H54 (cell line): ENCODE measurements around the gene SCN11A.
"Not testable (repeated sequence)": the region's sequence is repeated elsewhere in the genome, so short reads cannot be mapped to it uniquely, and the experiment has no call there.

Experiments used
- DNase-seq: peaks from one replicate; pipeline ENCODE4 v3.0.0; 2011; ENCODE audit warnings: low spot score, mixed read lengths; ENCODE audit not compliant: insufficient read length
- FAIRE-seq: peaks from 3 replicates; lab custom pipeline; 2011; peaks lifted over from hg19 to GRCh38; lab: Jason Lieb, UNC
- POLR2A ChIP-seq: IDR thresholded peaks from 2 replicates; pipeline ENCODE4 v1.6.1; 2011; ENCODE audit warnings: low read depth, mild to moderate bottlenecking, low read length

The SCN11A gene

DNA sequence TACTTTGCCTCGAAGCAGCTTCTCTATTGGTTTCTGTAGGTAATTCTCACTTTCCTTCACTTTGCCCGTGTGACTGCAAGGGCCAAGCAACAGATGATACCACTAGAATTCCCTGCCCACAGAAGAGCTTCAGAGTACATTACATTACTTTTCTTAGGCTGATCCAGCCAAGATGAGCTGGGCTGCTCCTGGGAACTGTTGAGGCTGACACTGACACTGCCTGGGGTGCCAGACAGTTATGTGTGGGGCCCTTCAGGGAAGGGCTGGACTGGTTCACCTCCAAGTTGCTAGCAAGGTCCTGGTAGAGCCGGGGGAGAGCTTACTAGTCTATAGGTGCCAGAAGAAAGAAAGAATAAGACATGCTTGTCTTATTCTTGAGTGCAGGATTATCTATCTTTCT is 36.7 kb upstream of the SCN11A start:
- FAIRE-seq (no peak), DNase-seq (no peak)
- TF ChIP-seq POLR2A, result no peak

DNA sequence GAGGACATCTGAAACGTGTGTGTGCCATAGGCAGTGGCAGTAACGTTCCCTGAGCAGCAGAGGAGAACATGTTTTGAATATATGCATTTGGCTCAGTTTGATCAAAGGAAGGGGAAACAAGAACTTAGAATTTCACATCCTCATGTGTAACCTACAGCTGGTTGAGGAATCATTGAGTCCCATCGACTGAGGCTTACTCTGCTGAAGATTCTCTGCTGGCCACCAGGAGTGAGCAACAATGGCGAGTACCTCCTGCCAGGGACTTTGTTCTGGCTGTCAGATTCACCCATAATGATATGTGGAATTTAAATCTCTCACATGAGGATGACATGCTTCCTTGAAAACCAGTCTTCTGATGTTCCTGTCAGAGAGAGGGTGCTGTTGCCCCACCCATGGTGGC is 34.4 kb upstream of the SCN11A start:
- DNase-seq (no peak), FAIRE-seq (no peak)

DNA sequence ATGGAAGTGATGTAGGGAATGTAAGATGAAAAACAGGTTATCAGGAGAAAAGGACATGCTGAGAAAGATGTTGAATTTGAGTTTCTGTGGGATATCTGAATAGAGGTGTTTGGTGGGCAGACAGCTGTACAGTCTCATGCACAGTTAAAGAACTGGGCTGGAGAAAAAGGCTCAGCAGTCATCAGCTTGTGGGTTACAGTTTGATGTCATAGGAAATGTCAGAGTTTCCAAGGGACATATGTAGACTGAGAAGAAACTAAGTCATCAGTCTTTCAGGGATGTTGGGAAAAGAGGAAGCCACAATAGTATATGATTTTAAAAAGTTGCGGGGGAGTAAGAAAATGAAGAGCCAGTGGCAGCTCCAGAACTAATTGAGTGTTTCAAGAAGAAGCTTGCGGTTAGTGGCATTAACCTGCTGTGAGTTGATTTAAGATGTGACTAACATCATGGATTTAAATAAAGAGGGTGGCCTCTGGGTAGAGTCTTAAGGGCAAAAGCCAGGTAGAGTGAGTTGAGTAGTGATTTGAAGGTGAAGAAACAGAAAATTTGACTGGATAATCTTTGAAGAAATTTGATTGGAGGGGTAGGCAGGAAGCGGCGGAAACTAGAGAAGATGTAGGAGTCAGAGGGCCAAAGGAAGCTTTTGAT is 31.0 kb upstream of the SCN11A start:
- FAIRE-seq (no peak), DNase-seq (no peak)
- TF ChIP-seq POLR2A, result no peak

More for the DNA sequence above, 34.4 kb upstream of the SCN11A start:
- TF ChIP-seq POLR2A, result no peak

DNA sequence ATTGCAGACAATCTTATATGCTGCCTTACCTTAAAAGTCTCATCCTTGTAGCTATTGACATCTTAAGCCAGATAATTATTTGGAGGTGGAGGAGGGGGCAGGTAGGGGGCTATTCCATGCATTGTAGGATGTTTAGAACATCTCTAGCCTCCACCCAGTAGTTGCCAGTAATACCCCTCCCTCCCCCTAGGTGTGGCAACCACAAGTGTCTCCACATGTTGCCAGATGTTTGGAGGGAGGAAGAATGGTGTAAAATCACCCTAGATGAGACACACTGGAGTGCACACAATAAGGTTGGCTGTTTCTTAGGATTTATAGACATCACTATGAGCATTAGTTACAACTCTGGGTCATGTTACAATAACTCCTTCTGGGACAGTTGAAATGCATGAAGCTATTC is 28.3 kb upstream of the SCN11A start:
- TF ChIP-seq POLR2A, result no peak
- FAIRE-seq, result no peak
- DNase-seq, result no peak

DNA sequence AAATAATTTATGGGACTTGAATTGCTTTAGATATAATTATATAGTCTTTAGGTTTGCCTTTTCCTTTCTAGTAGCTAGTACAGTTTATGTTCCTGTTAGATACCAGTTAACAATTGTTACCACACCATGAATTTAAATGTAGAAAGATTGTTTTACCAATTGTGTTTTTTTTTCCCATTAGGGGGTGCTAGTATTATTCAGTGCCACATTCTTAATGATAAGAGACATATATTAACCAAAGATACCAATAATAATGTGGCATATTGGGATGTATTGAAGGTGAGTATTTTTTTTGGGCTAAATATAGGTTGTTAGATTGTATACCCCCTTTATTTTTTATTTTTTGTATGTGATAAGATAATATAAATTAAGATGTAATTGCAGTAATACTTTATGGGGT is 27.8 kb upstream of the SCN11A start:
- FAIRE-seq, result no peak
- no peak for DNase-seq
- no peak for TF ChIP-seq POLR2A

DNA sequence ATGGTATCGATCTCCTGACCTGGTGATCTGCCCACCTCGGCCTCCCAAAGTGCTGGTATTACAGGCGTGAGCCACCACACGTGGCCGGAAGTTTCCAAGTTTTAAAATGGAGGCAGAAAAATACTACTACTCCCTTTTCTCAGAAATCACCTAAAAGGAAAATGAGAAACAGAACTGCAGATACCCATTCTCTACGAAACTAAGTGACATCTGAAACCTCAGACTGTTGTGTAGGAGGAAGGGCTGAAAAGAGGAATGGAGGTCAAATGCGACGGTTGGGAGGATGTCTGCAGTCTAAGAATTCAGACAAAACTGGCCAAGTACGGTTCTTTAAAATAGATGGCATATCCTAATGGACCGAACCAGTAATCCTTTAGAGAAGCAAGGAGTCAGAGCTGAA is 24.2 kb upstream of the SCN11A start:
- FAIRE-seq, result no peak
- DNase-seq, result no peak
- no peak for TF ChIP-seq POLR2A

DNA sequence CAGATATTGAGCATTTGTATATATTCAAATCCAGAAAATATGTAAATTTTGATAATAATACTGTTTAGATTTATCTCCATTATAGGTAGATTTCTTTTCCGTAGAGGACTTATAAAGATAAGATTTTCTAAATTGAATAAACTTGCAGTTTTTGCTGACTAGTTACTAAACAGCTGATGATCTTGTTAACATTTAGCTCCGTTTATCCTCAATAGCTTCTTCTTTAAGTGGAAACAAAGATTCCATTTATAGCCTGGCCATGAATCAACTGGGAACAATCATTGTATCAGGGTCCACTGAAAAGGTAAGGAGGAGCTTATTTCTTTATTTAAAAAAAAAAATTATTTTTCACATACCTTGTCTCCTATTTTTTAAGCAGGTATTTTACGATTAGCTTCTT is 16.8 kb upstream of the SCN11A start:
- FAIRE-seq, result no peak
- no peak for TF ChIP-seq POLR2A

DNA sequence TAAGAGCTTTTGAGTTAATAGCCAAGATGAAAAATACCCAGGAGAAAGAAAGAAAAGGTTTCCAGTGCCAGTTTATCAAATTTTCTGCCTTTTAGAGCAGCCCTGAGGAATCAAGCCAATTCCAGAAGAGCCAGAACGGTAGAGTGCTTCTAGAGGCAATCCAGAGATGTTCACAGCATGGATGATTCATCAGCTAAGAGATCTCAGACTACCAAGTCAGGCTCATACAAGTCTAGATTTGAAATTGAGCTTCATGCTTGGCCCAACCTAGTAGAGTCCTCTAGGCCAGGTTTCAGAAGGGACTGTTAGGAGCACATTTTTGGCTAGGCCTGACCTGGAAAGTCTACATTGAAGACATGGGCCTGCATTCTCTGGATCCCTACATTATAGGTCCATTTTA is 15.5 kb upstream of the SCN11A start:
- DNase-seq (no peak), FAIRE-seq (no peak)
- no peak for TF ChIP-seq POLR2A

More for the DNA sequence above, 16.8 kb upstream of the SCN11A start:
- DNase-seq, result no peak

DNA sequence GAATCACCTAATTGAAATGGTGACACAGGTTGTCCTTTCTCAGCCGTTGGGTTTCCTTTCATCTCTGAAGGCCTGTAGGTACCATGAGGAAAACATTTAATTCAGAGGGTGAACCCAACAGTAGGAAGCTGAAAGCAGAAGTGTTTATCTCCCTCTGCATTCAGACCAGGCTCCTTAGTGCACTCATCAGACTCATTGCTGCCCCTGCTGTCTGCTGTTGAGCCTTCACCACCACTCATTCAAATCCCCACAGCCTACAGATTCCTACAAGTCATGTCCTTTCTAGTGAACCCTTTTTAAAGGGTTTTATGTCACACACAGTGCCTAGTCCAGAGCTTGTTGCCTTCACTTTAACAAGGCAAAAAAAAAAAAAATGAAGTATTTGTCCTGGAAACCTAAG is 13.5 kb upstream of the SCN11A start:
- no peak for TF ChIP-seq POLR2A
- FAIRE-seq (peak; percentile 69), DNase-seq (no peak)

DNA sequence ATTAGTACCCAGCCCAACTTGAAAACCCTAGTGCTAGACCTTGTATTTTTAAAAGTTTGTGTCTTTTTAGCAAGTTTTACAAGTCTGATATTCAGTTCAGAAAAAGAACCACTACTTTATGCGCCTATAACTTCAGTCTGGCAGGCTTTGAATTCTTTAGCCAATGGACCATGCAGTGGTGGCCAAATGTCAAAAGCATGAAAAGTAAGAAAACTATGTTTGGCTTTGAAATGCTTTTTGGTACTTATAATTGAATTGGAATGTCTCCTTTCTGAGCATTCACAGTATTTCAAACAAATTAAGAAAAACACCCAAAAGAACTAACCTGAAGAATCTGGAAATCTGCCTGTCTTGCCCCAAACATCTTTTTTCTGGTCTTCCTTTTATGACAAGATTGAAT is 12.9 kb upstream of the SCN11A start:
- no peak for DNase-seq
- FAIRE-seq, result no peak

DNA sequence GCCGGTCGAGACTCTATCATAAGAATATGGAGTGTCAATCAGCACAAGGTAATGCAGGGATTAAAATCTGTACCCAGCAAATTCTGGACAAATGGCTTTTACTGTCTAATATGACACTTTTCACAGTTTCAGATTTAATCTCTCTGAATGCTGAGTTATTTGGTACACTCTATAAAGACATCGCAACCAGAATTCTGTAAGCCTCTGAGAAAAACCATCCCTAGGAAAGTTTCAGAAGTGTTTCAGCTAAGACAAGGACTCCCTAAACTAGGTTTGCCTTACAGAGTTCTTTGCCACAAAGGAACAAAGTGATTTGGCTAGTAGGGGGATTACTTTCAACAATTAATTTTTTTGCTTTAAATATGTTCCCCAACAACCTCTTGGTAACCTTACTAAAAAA is 11.4 kb upstream of the SCN11A start:
- TF ChIP-seq POLR2A, result no peak
- no peak for FAIRE-seq
- DNase-seq, result no peak

More for the DNA sequence above, 12.9 kb upstream of the SCN11A start:
- TF ChIP-seq POLR2A, result no peak

DNA sequence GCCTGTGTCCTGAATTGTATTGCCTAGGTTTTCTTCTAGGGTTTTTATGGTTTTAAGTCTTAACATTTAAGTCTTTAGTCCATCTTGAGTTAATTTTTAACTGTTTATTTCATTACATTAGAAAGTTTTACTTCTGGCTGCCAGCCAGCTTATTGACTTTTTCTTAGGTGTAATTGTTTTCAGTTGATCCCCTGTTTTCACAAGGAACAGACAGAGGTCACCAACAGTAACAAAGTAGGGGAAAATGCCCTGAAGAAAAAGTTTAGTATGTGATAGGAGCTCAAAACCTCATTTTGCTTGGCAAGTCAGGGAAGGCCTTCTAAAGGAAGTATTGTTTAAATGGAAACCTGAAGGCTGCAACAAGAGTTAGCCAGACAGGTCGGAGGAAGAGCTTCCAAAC is 10.4 kb upstream of the SCN11A start:
- DNase-seq (no peak), FAIRE-seq (no peak)
- no peak for TF ChIP-seq POLR2A

DNA sequence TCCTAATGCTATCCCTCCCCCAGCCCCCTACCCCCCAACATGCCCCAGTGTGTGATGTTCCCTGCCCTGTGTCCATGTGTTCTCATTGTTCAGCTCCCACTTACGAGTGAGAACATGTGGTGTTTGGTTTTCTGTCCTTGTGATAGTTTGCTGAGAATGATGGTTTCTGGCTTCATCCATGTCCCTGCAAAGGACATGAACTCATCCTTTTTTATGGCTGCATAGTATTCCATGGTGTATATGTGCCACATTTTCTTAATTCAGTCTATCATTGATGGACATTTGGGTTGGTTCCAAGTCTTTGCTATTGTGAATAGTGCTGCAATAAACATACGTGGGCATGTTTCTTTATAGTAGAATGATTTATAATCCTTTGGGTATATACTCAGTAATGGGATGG is 9.5 kb upstream of the SCN11A start:
- DNase-seq, FAIRE-seq: not testable (repeated sequence)

DNA sequence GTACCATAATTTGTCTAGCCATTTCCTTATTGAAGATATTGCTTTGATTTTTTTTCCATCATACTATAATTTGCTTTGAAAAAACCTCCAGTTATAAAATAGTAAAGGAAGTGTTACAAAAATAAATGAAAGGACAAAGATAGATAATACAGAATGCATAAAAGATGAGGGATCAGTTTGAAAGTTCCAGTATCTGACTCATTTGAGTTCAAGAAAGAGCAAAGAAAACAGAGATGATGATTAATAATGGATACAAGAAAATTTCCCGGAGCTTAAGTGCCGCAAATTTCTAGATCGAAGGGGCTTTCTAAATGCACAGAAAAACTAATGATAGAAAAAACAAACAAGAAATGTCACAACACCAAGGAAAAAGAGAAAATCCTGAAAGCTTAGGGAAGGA is 4.4 kb upstream of the SCN11A start:
- FAIRE-seq (no peak), DNase-seq (no peak)
- TF ChIP-seq POLR2A, result no peak

DNA sequence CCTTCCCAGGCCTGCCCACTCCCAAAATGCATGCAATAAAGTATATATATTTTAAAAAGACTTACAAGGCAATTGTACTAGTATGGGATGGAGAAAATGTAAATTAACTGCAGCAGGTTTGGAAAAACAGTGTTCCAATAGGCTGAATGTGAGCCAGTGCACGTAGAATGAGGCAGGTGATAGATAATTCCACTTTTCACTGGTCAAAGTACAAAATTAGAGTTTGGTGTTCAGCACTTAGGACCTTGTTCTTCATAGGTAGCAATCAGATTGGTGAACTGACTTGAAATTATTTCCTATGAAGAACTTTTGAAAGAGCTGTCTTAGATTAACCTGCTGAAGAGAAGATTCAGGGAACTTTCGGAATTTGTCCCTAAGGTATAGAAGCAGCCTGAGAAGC is 2.0 kb upstream of the SCN11A start:
- DNase-seq (no peak), FAIRE-seq (no peak)
- no peak for TF ChIP-seq POLR2A
